ENCODE data around the gene SRC.

SRC gene

DNA sequence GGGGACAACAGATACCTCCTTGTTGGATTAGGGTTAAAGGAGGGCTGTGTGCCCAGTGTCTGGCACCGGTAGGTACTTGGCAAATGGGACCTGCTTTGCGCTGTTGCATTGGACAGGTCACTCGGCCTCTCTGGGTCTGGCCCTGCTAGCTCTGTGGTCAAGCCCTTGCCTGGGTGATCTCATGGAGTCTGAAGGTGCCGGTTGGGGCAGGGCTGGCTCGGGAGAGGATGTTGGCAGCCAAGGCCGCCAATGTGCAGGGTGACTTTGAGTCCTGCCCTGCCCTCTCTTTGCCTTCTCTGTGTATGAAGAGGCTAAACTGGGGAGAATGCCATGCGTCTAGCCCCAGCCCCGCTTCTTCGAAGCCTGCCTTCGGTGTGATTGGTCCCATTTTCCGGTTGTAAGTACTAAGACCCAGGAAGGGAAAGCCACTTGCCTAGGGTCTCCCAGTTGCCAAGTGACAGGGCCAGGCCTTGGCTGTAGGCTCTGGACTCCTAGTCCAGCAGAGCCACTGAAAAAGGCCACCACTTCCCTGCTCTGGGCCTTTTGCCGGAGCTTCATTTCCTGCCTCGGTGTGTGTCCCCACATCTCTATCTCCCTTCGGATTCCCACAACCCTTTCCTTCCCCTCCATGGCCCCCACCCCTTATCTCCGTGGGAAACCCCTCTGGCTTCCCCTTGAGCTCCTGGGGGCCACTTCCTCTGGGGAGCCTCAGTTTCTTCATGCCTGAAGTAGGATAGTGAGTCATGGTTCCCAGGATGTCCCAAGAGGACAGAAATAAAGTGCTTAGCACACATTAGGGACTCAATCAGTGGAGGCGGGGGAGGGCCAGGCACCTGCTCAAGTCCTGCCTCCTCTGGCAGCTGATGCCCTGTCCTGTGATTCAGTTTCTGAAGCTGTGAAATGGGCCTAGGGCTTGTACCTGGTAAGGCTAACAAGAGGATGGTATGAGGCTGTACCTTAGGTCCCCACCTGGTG lies 3.9 kb downstream of the SRC start:
- TF ChIP-seq, protein P1, sequence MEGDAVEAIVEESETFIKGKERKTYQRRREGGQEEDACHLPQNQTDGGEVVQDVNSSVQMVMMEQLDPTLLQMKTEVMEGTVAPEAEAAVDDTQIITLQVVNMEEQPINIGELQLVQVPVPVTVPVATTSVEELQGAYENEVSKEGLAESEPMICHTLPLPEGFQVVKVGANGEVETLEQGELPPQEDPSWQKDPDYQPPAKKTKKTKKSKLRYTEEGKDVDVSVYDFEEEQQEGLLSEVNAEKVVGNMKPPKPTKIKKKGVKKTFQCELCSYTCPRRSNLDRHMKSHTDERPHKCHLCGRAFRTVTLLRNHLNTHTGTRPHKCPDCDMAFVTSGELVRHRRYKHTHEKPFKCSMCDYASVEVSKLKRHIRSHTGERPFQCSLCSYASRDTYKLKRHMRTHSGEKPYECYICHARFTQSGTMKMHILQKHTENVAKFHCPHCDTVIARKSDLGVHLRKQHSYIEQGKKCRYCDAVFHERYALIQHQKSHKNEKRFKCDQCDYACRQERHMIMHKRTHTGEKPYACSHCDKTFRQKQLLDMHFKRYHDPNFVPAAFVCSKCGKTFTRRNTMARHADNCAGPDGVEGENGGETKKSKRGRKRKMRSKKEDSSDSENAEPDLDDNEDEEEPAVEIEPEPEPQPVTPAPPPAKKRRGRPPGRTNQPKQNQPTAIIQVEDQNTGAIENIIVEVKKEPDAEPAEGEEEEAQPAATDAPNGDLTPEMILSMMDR (IDR thresholded peaks at IDR 0.05) = no peak
- Histone ChIP-seq H3K27ac (peak overlapping the region; percentile 97 to 99), H3K27me3 (no peaks in the 10 kb centered on the region), H3K36me3 (peaks cover 0 to 24% (median 8%) of the 10 kb centered on the region in 3 donors), H3K9me3 (no peaks in the 10 kb centered on the region), H3K4me3 (no peak overlapping the region), H3K4me1 (peaks cover 0 to 75% (median 52%) of the 10 kb centered on the region in 4 donors)
- intact Hi-C loops (cut with DNase I; ENCODE audit: low total_unique reads) = loop anchor here (5.0 kb wide), 1 partner anchor 58 kb away; no protein-coding TSS in a partner anchor
- peak in 1 of 2 donors; percentile 80 for DNase-seq

DNA sequence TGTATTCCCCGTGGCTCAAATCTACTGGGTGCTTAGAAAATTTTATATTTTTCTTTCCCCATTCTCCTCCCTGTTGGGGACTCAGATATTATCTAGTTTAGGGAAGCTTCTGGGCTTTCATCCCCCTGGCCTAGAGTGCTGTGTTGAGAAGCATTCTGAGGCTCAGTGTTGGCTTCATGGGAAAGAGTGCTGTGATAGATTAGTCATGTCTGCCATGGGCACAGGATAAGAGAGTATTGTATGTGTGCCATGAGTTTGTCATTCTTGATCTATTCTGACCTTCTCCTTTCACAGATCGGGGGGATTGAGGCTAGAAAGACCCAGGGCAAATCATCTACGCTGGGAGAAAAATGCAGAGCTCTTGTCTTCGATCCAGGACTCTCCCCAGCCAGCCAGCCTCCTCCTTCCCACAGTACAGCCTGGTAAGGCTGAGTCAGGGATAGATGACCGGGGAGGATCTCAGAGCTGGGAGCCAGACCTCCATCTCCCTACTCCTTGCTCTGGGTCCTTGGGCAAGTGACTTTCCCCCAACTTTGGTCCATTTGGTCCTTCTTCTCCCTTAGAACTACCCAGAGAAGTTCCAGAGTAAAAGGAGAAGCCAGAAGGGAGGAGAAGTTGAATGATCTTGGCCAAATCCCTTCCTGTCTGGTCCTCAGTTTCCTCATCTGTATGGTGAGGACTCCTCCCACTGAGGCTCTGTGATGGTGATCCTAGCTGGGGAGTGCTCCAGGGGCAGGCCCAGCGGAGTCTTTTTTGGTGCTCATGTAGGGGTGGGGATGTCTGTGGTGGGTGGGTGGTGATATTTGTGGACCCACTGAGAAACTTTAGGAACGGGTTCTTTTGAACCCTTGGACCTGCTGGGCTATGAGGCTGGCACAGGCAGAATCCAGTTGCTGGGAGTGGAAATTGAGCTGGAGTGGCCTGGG lies 5.0 kb downstream of the SRC start:
- TF ChIP-seq, protein P1 (IDR thresholded peaks at IDR 0.05) = no peak
- DNase-seq = no peak
- intact Hi-C loops (cut with DNase I; ENCODE audit: low total_unique reads) = loop anchor here (5.0 kb wide), 1 partner anchor 59 kb away; no protein-coding TSS in a partner anchor
- peaks cover 0 to 24% (median 8%) of the 10 kb centered on the region in 3 donors for H3K36me3 ChIP-seq
- peaks cover 0 to 79% (median 54%) of the 10 kb centered on the region in 4 donors for H3K4me1 ChIP-seq
- no peaks in the 10 kb centered on the region for H3K9me3 ChIP-seq
- peak overlapping the region; percentile 97 to 99 for H3K27ac ChIP-seq
- no peaks in the 10 kb centered on the region for H3K27me3 ChIP-seq
- no peak overlapping the region for H3K4me3 ChIP-seq

DNA sequence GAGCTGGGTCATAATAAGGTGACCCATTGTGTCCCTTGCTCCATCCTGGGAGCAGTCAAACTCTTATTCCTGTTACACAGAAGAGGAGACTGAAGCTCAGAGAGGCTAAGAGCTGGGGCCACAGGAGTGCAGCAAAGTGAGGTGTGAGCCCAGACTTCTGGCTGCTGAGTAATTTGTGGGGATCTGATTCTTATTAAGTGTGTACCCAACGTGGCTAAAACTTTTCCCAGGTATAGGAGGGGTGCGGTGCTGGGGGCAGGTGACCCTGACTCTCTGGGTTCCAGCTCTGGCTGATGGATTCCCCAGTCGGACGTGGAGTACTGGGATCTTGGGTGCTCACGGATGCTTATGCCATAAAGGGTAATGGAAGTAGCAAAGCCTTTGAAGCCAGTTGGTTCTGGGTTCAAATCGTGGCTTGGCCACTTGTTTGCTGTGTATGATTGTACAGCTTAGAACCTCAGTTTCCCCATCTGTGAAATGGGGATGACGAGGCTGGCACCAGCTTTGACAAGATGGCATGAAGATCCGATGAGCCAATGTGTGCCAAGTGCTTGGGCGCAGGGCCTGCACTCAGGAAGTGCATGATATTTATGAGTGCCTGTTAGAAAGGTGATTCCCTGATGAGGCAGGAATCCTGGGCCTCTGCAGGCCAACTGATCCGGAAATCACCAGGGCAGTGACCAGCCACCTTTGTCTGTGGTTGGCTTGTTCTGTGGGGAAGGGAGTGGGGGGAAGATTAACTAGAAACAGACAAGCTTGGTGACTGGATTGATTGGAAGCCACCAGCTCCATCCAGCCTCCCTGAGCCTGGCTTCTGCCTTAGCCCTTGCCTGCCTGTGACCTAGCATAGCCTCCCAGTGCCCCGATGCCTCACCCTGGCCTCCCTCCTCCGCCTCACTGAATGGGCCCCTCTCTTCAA lies 6.0 kb downstream of the SRC start:
- intact Hi-C loops (cut with DNase I; ENCODE audit: low total_unique reads) = loop anchor here (5.0 kb wide), 1 partner anchor 60 kb away; no protein-coding TSS in a partner anchor
- no peaks in the 10 kb centered on the region for H3K27me3 ChIP-seq
- H3K36me3 ChIP-seq = peaks cover 0 to 24% (median 8%) of the 10 kb centered on the region in 3 donors
- TF ChIP-seq, protein P1 (IDR thresholded peaks at IDR 0.05) = no peak
- no peak overlapping the region for H3K27ac ChIP-seq
- no peak for DNase-seq
- H3K9me3 ChIP-seq = no peaks in the 10 kb centered on the region
- no peak overlapping the region for H3K4me3 ChIP-seq
- H3K4me1 ChIP-seq = peaks cover 0 to 84% (median 59%) of the 10 kb centered on the region in 4 donors

DNA sequence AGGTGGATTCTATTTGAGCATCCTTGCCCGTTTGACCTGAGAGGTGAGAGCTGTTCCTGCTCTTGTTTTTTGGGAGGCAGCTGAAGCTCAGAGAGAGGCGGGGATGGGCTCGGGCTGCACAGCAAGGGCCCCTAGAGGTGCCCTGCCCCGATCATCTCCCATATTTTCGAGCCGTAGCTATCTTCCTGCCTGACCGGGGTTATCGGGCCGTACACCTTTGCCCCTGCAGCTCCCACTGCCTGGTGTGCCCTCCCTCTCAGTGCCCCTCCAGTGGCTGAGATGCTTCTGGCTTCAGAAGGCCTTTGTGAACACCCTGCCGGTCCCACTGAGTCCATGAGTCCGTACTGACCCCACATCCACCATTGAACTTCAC lies 6.7 kb downstream of the SRC start:
- intact Hi-C loops (cut with DNase I; ENCODE audit: low total_unique reads) = loop anchor here (5.0 kb wide), 1 partner anchor 60 kb away; no protein-coding TSS in a partner anchor
- H3K27ac ChIP-seq = no peak overlapping the region
- no peak for DNase-seq

More for the DNA sequence above, 6.7 kb downstream of the SRC start:
- H3K9me3 ChIP-seq = no peaks in the 10 kb centered on the region
- no peaks in the 10 kb centered on the region for H3K27me3 ChIP-seq
- peaks cover 0 to 24% (median 8%) of the 10 kb centered on the region in 3 donors for H3K36me3 ChIP-seq
- TF ChIP-seq, protein P1 (IDR thresholded peaks at IDR 0.05) = no peak
- peaks cover 0 to 84% (median 54%) of the 10 kb centered on the region in 4 donors for H3K4me1 ChIP-seq
- no peak overlapping the region for H3K4me3 ChIP-seq
